Kasumi-1 (cell line): ENCODE data around the gene LRMDA.

ENCODE experiments used
- DNase-seq, 2 experiments: peaks; one replicate each; lab custom pipeline; 2025; lab: John Stamatoyannopoulos, UW

Gene LRMDA

GRCh38 chr10:76172020-76172419 lies 740.6 kb downstream of the LRMDA start:
- no peak for DNase-seq

GRCh38 chr10:76175533-76176165 lies 744.2 kb downstream of the LRMDA start:
- DNase-seq, result no peak

GRCh38 chr10:76176166-76176550 lies 744.7 kb downstream of the LRMDA start:
- DNase-seq, result no peak

- DNase-seq, result no peak
Measured at GRCh38 chr10:76177936-76178335, 746.5 kb downstream of the LRMDA start.

DNA sequence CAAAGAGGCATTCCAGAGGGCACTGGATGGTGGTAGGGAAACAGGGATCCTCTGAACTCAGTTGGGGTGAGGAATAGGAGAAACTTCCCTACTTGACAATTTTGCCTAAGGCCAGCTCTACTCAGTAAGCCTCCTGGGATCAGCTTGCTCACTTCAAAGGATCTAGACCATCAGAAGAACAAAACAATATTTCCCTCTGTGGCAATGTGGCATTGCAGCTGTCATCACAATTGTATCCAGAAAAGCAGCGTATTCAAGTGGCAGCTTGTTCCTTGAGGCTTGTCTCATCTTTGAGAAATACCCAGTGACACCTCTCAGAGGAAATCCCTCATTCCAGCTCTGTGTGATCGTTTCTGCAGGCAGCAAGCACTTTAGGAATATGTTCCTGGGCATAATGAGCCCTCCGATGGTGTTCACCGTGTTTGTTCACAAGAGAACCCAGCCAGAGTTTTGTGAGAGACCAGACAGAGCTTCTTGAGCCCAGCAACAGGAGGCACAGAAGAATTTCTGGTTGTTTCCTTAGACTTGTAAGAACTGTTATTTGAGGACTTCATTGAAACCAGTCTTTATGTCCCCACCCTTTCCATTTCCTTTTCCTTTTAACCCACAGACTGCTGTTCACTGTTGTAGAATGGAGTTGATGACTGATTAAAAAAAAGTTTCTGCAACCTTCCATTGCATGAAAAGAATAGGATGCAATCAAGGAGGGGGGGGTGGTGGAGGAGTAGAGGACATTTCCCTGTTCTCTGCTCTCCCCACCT lies 747.3 kb downstream of the LRMDA start:
- no peak for DNase-seq

DNA sequence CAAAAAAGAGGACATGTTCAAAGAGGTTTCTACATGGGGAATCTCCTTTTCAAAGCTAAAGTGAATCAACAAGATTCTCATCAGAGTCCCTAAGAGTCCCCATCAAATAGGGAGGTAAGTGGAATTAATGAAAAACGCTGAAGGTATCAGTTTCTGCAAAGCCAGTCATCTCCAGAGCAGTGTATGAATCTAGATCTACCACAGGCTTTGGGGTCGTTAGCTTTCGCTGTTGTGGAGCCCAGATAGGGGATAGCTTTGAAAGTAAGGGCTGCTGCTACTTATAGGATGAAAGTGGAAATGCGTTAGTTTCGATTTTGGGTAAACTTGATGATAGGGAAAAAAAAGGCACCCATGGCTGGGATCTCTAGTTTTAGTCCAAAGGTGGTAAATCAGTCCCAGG lies 748.4 kb downstream of the LRMDA start:
- DNase-seq, result no peak

DNA sequence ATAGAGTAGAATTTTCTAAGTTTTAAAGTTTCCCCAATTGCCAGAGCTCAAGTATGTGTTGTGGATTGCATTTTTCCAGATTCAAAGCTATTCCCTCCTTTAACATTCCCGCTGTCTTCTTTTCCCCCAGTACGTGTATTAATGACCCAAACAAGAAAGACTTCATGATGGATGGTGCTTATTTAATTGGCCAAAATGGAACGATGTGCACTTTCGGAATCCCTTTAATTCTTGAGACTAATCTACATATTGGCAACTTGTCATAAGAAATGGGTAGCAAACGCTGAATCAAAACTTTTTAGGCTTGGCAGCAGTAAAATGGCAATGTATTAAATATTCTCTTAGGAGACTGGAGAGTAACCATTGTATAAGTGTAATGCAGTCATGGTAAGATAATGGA lies 753.2 kb downstream of the LRMDA start:
- no peak for DNase-seq

- no peak for DNase-seq
Measured at GRCh38 chr10:76185471-76186301, 754.3 kb downstream of the LRMDA start.

DNA sequence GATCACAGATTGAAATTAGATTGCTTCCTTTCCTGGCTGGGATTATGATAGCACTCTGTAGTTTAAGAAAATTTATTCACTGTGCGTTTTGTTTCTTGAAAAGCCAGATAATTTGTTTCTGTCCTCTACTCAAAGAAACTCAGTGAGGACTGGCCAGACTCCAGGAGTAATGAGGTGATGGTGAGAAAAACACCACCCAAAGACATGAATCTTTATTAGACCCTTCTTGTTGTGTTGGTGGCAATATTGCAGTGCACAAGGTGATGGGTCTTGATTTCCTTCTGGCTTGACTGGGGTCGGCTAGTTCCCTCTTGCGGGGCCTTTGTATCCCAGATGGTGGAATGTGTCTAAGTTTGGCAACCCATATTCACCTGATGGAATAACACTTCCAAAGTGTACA lies 756.8 kb downstream of the LRMDA start:
- DNase-seq, result no peak

- no peak for DNase-seq
Measured at GRCh38 chr10:76190634-76191270, 759.3 kb downstream of the LRMDA start.

GRCh38 chr10:76191336-76191735 lies 759.9 kb downstream of the LRMDA start:
- DNase-seq, result no peak

DNA sequence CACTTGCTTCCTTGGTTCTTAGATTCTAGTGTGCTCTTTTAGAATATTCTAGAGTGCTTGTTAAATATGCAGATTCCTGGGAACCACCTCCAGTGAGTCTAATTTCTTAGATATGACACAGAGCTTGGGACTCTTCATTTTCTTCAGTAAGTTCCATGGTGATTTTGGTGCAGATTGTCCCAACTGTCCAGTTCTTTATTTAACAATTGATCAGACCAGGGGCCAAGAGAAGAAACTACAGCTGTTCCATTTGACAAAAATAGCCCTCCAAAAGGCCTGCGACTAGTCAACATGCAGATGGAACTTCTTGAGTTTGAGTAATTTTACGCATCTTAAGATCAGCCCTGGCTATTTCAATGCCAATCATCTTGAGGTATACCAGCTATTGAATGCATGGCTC lies 760.7 kb downstream of the LRMDA start:
- no peak for DNase-seq

DNA sequence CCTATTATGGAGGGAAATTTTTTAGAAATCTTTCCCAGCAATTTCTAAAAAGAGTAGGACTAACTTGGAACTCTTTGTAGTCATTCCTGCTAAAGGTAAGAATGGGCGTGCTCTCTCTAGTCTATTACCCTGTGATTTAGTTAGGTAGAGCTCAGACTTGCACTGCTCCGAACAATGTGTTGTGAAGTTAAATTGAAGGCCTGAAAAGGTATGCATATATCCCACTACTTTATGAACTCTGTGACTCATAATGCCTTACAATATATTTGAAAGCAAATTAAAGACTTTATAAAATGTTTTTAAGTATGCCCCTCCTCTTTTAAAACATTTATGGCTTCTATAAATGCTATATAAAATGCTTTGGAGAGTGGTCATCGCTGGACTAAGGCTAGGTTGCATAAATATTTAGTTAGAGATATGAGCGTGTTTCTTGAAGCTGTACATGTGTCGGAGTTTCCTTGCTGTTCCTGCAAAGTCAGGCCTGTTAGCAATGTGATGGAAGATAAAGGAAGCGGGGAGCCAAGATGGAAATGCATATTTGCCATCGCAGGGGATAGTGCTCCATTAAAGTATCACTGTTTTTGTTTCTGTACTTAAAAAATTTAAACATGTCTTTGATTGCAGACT lies 761.4 kb downstream of the LRMDA start:
- no peak for DNase-seq

GRCh38 chr10:76195654-76196390 lies 764.4 kb downstream of the LRMDA start:
- no peak for DNase-seq

GRCh38 chr10:76197293-76197692 lies 765.9 kb downstream of the LRMDA start:
- DNase-seq, result no peak

DNA sequence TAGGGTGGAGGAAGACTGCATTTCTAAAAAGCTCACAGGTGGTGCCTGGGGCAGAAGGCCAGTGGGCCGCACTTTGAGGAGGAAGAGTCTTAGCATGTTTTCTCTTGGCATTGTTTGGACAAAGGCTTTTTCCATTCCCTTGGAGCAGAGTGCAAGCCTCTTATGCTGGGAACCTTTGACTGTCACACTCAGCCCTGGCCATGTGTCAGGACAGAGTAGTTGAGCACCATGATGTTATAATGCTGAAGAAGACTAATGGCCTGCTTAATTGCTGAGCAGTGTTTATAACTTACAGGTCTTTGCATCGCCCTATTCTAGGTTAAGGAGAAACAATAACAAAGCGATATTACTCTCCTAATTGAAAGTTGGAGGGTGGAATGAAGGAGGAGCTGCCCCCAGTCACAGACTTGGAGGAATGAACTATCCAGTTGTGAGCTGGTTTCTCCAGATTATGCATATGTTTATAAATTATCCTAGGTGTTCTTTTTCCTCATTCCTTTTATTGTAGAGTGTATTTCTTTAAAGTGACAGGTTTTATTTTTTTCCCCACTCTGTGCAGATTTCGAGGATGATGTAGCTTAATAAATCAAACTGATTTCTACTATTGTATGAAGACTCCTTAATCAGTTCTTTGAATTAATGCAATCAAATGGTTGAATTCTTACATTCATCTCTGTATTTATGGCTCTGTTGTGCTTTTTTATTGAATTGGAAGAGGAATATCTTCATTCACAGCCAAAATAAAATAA lies 767.0 kb downstream of the LRMDA start:
- DNase-seq, result no peak

- DNase-seq, result no peak
Measured at GRCh38 chr10:76201962-76202361, 770.5 kb downstream of the LRMDA start.

DNA sequence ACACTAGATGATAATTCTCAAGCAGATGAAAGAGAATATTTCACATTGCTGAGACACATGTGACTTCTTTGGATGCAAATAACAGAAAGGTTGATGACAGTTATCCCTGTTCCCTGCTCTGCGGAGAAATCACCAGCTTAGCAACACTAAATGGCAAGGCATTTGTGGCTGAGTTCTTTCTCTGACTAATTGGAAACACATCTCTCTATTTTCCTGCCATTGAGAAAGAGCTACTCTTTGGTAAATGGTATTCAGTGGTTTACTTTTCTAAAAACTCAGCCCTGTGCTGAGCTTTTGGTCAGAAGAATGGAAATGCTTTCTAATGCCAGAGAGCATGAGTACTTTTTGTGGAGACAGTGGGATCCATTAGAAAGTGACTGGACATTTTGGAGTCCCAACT lies 771.4 kb downstream of the LRMDA start:
- DNase-seq, result no peak

DNA sequence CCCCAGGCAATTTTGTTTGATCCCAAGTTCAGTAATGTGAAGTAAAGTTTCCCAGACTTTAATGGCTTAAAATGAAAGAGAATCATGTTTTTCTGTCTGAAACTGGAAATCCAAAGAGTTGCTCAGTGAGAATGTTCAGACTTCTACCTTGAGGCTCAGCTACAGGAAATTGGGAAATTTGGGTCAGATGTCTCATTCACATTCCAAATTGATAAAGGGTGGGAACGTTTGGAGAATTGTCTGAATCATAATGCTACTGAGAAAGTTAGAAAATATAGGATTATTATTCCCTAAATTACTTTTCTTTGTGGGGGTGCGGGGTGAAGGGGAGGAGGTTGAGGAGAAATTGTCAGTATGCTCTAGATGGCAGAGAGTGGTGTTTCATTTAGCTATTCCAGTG lies 773.9 kb downstream of the LRMDA start:
- DNase-seq, result no peak

- no peak for DNase-seq
Measured at GRCh38 chr10:76206797-76207352, 775.5 kb downstream of the LRMDA start.
